Measurements from ENCODE around the gene NFE2L3. TPM values are rescaled to one million over a fixed set of nuclear protein-coding genes. Genes with fewer than 3 reads are reported as not detected.
"Not testable (repeated sequence)": the region's sequence is repeated elsewhere in the genome, so short reads cannot be mapped to it uniquely, and the experiment has no call there.

Gene NFE2L3
- total RNA-seq, 3 donors from 2014 or later, result 34.1 to 53.7 (median 46.5) TPM

DNA sequence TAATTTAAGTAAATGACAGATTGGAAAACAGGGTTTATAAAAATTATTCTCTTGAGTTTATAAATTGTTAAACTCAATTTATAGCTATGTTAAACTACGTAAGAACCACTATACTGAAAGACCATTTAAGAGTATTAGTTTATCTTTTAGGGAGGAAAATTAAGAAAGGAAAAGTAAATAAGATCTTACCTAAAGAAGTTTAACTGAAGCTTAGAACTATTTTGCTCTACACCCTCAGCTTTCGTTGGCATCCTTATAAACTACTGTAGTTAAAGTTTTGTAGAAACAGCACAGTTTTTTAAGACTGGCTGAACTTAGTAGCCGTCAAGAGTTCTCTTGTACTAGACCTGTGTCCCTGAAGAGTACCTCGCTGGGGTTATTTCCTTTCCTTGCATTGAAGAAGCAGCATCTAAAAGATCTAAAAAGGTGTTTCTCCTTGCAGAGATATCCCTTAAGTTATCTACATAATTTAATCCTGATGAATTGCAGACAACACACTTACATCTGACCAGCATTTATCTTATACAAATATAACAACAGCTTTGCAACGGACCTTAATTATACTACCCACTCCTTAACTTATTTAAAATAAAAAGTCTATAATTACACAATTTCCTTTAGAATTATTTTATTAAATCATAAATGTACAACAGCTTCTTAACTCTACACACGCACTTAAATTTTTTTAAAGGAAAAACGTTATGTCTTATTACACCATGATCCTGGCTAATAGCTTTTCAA lies 39.4 kb downstream of the NFE2L3 start:
- DNase-seq (no peak), ATAC-seq (no peak)
- no peaks in the 10 kb centered on the region for H3K27me3 Mint-ChIP-seq (ENCODE audit: low read depth)
- H3K4me1 Mint-ChIP-seq (ENCODE audit: low read depth), result peaks cover 91% of the 10 kb centered on the region
- H3K9me3 Mint-ChIP-seq, result no peaks in the 10 kb centered on the region
- peaks cover 77% of the 10 kb centered on the region for H3K36me3 Mint-ChIP-seq (ENCODE audit: insufficient read depth)
- H3K4me3 Mint-ChIP-seq, result no peak overlapping the region

GRCh38 chr7:26191974-26192479 lies 40.0 kb downstream of the NFE2L3 start:
- H3K4me1 Mint-ChIP-seq (ENCODE audit: low read depth), result peaks cover 91% of the 10 kb centered on the region

GRCh38 chr7:26192485-26193087 lies 40.6 kb downstream of the NFE2L3 start:
- Mint-ChIP-seq H3K9me3 (no peaks in the 10 kb centered on the region), H3K27me3 (ENCODE audit: low read depth) (no peaks in the 10 kb centered on the region), H3K4me1 (ENCODE audit: low read depth) (peaks cover 90% of the 10 kb centered on the region), H3K36me3 (ENCODE audit: insufficient read depth) (peaks cover 84% of the 10 kb centered on the region), H3K4me3 (peak overlapping the region; percentile 73)
- DNase-seq (no peak), ATAC-seq (no peak)

More at GRCh38 chr7:26191974-26192479, 40.0 kb downstream of the NFE2L3 start:
- H3K27me3 Mint-ChIP-seq (ENCODE audit: low read depth), result no peaks in the 10 kb centered on the region
- DNase-seq (no peak), ATAC-seq (no peak)
- peak overlapping the region; percentile 73 for H3K4me3 Mint-ChIP-seq
- peaks cover 80% of the 10 kb centered on the region for H3K36me3 Mint-ChIP-seq (ENCODE audit: insufficient read depth)
- H3K9me3 Mint-ChIP-seq, result no peaks in the 10 kb centered on the region

GRCh38 chr7:26193432-26194207 lies 41.6 kb downstream of the NFE2L3 start:
- ATAC-seq (no peak), DNase-seq (no peak)
- Mint-ChIP-seq H3K27me3 (ENCODE audit: low read depth) (no peaks in the 10 kb centered on the region), H3K9me3 (no peaks in the 10 kb centered on the region), H3K36me3 (ENCODE audit: insufficient read depth) (peaks cover 87% of the 10 kb centered on the region), H3K4me1 (ENCODE audit: low read depth) (peaks cover 80% of the 10 kb centered on the region), H3K4me3 (peak overlapping the region; percentile 73)

DNA sequence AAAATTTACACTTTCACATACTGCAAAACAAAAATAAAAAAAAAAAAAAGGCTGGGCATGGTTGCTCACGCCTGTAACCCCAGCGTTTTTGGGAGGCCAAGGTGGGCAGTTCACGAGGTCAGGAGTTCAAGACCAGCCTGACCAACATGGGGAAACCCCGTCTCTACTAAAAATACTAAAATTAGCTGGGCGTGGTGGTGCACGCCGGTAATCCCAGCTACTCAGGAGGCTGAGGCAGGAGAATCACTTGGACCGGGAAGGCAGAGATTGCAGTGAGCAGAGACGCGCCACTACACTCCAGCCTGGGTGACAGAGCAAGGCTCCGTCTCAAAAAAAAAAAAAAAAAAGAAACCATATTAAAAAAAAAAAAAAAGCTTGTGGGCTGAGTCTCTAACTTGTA lies 42.8 kb downstream of the NFE2L3 start:
- Mint-ChIP-seq H3K4me1 (ENCODE audit: low read depth) (peaks cover 69% of the 10 kb centered on the region), H3K4me3 (peak overlapping the region; percentile 73), H3K36me3 (ENCODE audit: insufficient read depth) (peaks cover 89% of the 10 kb centered on the region)
- H3K27me3 Mint-ChIP-seq (ENCODE audit: low read depth); ATAC-seq; H3K9me3 Mint-ChIP-seq; DNase-seq: not testable (repeated sequence)

- DNase-seq (no peak), ATAC-seq (no peak)
- Mint-ChIP-seq H3K4me1 (ENCODE audit: low read depth) (peaks cover 66% of the 10 kb centered on the region), H3K9me3 (no peaks in the 10 kb centered on the region), H3K36me3 (ENCODE audit: insufficient read depth) (peaks cover 87% of the 10 kb centered on the region), H3K27me3 (ENCODE audit: low read depth) (no peaks in the 10 kb centered on the region), H3K4me3 (peak overlapping the region; percentile 99)
These were observed 43.2 kb downstream of the NFE2L3 start for GRCh38 chr7:26195182-26195581.

DNA sequence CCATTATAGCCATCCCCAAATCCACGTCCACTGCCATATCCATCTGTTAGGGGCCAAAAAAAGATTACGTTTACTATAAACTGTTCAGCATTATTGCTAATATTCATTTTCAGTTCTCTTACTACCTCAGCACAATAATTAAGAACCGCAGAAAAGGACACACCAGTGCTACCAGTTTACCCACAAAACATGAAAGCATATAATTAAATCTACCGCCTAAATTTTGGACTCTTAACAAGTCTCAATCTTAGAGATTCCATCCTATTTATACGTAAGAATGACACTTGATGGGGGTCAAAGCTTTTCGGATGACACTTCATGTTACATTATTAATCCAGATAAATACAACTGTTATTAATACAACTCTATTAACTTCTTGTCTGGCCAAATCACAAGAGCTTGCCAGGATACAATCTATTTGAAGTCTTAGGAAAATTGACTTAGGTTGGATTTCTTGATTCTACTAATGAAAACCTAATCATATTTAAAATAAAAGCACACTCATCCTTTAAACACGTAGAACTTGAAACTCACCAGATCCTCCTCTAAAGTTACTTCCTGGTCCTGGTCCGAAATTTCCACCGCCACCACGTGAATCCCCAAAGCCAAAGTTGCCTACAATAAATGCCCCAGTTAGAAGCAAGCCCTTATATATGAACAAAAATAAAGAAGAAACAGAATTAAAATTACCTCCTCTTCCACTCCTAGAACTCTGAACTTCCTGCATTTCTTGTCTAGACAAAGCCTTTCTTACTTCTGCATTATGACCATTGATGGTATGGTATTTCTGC lies 44.1 kb downstream of the NFE2L3 start:
- Mint-ChIP-seq H3K9me3 (no peaks in the 10 kb centered on the region), H3K27me3 (ENCODE audit: low read depth) (peaks cover 3% of the 10 kb centered on the region), H3K4me3 (peak overlapping the region; percentile 99), H3K36me3 (ENCODE audit: insufficient read depth) (peaks cover 83% of the 10 kb centered on the region), H3K4me1 (ENCODE audit: low read depth) (peaks cover 57% of the 10 kb centered on the region)
- ATAC-seq, result no peak
- no peak for DNase-seq

DNA sequence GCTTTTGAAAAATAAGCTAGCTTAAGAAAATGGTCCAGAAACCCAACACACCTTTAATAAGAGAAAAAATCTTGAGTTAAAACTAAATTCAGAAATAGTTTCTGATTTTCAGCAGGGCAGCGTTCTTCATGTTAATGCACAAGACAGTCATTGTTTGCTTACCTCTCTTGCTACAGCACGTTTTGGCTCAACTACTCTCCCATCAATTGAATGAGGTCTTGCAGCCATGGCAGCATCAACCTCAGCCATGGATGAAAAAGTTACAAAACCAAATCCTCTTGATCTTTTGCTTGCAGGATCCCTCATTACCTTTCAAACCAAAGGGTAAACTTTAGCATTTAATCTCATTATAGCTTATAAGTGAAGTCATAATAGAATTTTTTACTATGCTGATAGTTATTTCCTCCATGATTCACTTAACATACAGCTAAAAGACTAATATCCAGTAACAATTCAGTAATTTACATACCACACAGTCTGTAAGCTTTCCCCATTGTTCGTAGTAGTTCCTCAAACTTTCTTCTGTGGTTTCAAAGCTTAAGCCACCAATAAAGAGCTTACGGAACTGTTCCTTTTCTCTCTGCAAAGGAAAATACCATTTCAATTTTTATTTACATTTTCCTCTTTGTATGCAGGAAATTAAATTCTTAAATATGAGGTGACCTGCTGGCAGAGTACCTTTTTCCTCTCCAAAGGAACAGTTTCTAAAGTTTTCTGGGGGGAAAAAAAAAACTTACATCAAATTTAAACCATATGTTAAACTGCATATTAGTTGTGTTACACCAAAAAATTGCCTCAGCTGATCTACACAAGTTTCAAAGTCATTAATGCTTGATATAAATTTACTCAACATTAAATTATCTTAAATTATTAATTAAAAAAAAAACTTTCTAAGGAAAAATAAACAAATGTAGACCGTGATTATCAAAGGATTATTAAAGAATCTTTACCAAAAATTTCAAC lies 45.4 kb downstream of the NFE2L3 start:
- Mint-ChIP-seq H3K4me1 (ENCODE audit: low read depth) (peaks cover 47% of the 10 kb centered on the region), H3K36me3 (ENCODE audit: insufficient read depth) (peaks cover 73% of the 10 kb centered on the region), H3K9me3 (no peaks in the 10 kb centered on the region), H3K27me3 (ENCODE audit: low read depth) (peaks cover 3% of the 10 kb centered on the region), H3K4me3 (peak overlapping the region; percentile 99)
- DNase-seq (no peak), ATAC-seq (no peak)

DNA sequence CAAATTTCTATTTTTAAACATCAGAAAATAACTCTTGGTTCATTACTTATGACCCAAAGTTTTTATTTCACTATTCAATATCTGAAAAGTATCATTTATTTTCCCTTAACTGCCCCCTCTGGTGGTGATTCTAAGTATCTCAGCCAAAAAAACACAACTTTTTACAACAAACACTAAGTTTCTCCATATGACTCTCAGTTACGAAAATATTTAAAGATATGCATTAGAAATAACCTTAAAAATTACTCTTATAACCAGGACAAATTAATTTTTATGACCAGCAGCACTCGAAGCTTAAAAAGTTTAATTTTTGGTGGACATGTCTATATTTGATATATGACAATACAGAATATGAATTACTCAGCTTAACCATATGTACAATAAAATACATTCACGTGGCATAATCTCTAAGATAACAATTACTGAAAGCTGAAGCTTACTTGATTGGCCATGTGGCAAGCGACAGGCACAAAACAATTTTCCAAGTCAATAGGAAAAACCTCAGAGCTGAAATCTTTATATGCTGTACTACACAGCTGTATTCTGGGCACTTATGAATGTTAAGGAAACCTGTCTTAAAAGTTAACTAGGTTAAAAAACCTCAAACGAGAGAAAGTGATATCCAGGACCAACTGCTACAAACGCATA lies 46.3 kb downstream of the NFE2L3 start:
- H3K4me1 Mint-ChIP-seq (ENCODE audit: low read depth), result peaks cover 43% of the 10 kb centered on the region
- peaks cover 3% of the 10 kb centered on the region for H3K27me3 Mint-ChIP-seq (ENCODE audit: low read depth)
- H3K36me3 Mint-ChIP-seq (ENCODE audit: insufficient read depth), result peaks cover 67% of the 10 kb centered on the region
- H3K9me3 Mint-ChIP-seq, result no peaks in the 10 kb centered on the region
- peak overlapping the region; percentile 99 for H3K4me3 Mint-ChIP-seq
- no peak for DNase-seq
- ATAC-seq, result no peak

- Mint-ChIP-seq H3K4me3 (peak overlapping the region; percentile 99), H3K9me3 (no peaks in the 10 kb centered on the region), H3K4me1 (ENCODE audit: low read depth) (peaks cover 43% of the 10 kb centered on the region), H3K27me3 (ENCODE audit: low read depth) (peaks cover 3% of the 10 kb centered on the region), H3K36me3 (ENCODE audit: insufficient read depth) (peaks cover 62% of the 10 kb centered on the region)
- ATAC-seq (no peak), DNase-seq (no peak)
These were observed 46.8 kb downstream of the NFE2L3 start for GRCh38 chr7:26198781-26199169.

DNA sequence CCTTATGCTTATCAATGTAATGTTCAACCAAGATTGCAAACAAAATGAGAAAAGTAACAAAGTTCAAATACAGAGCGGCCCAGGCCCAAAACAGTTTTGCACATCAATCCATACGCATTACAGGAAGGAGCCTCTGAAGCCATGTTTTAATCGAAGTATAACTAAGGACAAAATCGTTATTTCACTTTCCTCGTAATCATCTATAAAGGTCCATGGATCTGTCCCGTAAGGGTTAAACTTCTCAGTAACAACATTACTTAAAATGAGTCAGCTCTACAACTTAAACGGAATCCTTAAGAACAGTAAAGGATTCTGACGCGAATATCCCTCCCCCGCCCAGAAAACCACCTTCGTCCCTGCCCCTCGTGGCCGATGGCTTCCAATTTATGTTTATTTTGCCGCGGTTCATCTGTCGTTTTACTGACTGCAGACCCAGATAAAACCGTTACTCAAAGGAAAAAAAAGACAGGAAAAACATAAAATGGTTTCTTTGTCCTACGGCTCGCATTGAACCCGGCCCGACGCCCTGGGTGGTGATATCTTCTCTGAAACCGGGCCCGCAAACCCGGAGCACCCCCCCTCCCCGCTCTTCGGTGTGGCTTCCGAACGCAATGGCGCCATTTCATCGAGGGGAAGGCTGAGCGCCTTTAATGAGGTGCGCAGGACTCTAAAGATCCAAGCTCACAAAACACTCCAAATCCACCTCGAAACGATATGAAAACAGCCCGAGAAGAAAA lies 47.5 kb downstream of the NFE2L3 start:
- ATAC-seq (no peak), DNase-seq (peak; percentile 61)
- Mint-ChIP-seq H3K4me3 (peak overlapping the region; percentile 99), H3K4me1 (ENCODE audit: low read depth) (peaks cover 43% of the 10 kb centered on the region), H3K36me3 (ENCODE audit: insufficient read depth) (peaks cover 59% of the 10 kb centered on the region), H3K27me3 (ENCODE audit: low read depth) (peaks cover 3% of the 10 kb centered on the region), H3K9me3 (no peaks in the 10 kb centered on the region)

GRCh38 chr7:26200038-26200443 lies 48.0 kb downstream of the NFE2L3 start:
- peaks cover 46% of the 10 kb centered on the region for H3K4me1 Mint-ChIP-seq (ENCODE audit: low read depth)
- peak overlapping the region; percentile 99 for H3K4me3 Mint-ChIP-seq
- H3K36me3 Mint-ChIP-seq (ENCODE audit: insufficient read depth), result peaks cover 60% of the 10 kb centered on the region
- DNase-seq (peak; percentile 68), ATAC-seq (peak; percentile 11 to 25)
- peaks cover 3% of the 10 kb centered on the region for H3K27me3 Mint-ChIP-seq (ENCODE audit: low read depth)
- no peaks in the 10 kb centered on the region for H3K9me3 Mint-ChIP-seq
